Activated T-cell treated with anti-CD3 and anti-CD28 coated beads, Interleukin-2, amount 50 U/mL, for 4 hours (primary cell): ENCODE measurements around the gene SPATA6L. TPM values are rescaled to one million over a fixed set of nuclear protein-coding genes. Genes with fewer than 3 reads are reported as not detected.

Source experiments
- ATAC-seq, 2 donors: fragments of 200-7000 bp; cut with Tn5 transposase; one replicate each; pipeline ENCODE4 v1.10.0; 2021
- DNase-seq: peaks from one replicate; pipeline ENCODE4 v3.0.0-alpha.2; 2020
- H3K27me3 Mint-ChIP-seq: one replicate; pipeline ENCODE4 v1.8.0; 2021; ENCODE audit warnings: low read depth, mixed read lengths
- H3K36me3 Mint-ChIP-seq: one replicate; pipeline ENCODE4 v1.8.0; 2022; ENCODE audit warnings: mixed read lengths; ENCODE audit not compliant: insufficient read depth
- H3K4me1 Mint-ChIP-seq: one replicate; pipeline ENCODE4 v1.8.0; 2021; ENCODE audit warnings: low read depth, mixed read lengths
- H3K4me3 Mint-ChIP-seq: one replicate; pipeline ENCODE4 v1.8.0; 2021; ENCODE audit warnings: mild to moderate bottlenecking, moderate library complexity, mixed read lengths
- H3K9me3 Mint-ChIP-seq: one replicate; pipeline ENCODE4 v1.8.0; 2021; ENCODE audit warnings: mixed read lengths
- total RNA-seq, 3 donors: library from RNA; stranded (reverse); gene quantifications; one replicate each; pipeline ENCODE4 v1.2.1, GENCODE V29; 2021

Gene SPATA6L, protein sequence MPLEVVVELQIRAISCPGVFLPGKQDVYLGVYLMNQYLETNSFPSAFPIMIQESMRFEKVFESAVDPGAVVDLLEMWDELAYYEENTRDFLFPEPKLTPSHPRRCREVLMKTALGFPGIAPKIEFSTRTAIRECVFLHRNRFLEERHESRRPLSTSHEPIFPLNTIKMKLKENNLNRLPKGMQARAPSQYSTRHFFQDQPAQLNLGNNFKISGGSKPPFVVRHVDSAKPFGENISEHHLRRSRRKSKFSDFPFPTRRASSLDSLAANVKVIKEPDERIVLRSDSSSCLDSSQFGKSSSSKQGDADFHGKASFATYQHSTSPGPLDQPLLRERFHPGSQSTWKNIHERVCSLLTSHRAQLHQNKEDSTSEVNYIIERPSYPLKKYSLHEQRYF
- under 1 TPM in 2 of 3 donors, not detected in 1; 0.30 to 0.50 TPM for total RNA-seq

DNA sequence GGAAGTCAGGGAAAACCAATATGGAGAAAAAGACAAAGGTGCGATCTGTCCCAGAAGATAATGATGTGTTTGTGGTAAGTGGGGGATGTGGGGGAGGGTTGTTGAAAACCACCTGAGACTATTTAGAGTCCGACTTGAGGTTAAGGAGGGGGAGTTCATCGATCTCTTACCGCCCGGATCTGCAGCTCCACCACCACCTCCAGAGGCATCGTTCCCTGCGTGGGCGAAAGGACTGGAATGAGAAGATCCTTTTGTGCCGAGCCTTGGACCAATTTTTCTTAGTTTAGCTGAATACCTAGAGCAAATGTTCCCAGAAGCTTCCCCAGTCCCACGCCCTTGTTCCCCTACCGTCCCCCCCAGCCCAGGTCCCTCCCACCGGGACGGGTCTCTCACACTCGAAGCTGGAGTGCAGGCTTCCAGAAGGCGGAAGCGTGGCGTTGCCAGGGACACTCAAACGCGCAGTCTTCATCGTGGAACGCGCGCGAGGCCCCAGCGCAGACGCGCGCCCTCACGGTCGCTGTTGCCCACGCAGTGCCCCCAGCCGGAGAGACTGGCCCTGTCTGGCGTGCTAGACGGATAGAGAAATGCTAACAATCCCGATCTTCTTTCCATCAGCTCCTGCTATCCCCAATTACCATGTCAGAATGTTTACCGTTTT lies at the start of gene SPATA6L:
Gene SPATA6L, minus strand, starts transcription at position 439 of the 658 bp plus-strand sequence. Its CDS starts 230 bp downstream, at position 209.
- ATAC-seq (peak; percentile 35 to 50), DNase-seq (peak; percentile 11)
- Mint-ChIP-seq H3K9me3 (no peaks in the 10 kb centered on the region), H3K4me3 (peak within 1 kb of the TSS; percentile 76), H3K27me3 (no peaks in the 10 kb centered on the region), H3K4me1 (peaks cover 71% of the 10 kb centered on the region), H3K36me3 (no peaks in the 10 kb centered on the region)

DNA sequence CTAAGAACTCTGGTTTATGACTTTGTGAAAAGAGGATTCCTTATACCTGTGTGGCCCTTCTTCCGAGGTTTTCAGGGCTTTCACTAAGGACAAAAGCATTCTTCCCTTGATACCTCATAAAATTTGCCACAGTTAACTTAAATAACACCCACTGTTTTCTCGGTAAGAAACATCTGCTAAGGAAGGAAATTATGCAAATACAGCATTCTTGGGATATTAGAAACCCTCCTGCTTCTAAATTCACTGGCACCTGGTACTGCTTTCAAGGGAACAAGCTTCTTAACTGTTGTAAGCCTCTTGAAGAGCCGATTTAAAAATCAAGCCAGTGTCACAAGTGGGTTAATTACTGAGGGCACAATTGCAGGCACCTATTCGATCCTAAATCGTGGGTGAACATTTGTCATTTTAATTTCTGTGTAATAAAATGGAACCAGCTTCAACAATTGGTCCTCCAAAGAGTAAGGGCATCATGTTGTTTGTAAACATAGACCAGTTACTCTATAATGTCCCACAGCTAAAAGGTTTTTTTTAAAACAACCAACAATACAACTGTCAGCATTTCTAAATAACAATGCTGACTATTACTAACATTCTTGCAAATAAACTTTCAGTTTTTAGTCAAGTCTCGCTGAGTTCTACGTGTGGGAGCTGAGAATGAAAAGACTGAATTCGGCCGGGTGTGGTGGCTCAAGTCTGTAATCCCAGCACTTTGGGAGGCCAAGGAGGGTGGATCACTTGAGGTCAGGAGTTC lies 48.2 kb upstream of the SPATA6L start:
- Mint-ChIP-seq H3K4me3 (no peak overlapping the region), H3K27me3 (no peaks in the 10 kb centered on the region), H3K4me1 (peaks cover under 1% of the 10 kb centered on the region), H3K36me3 (peaks cover 22% of the 10 kb centered on the region), H3K9me3 (peaks cover 5% of the 10 kb centered on the region)
- DNase-seq (no peak), ATAC-seq (no peak)

DNA sequence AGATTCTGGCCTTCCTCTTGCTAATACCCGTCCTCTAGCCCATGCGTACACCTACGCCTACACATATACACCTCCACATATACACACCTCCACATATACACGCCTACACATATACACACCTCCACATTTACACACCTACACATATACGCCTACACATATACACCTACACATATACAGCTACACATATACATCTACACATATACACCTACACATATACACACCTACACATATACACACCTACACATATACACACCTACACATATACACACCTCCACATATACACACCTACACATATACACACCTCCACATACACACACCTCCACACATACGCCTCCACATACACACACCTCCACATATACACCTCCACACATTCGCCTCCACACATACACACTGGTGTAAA lies 47.6 kb upstream of the SPATA6L start:
- ATAC-seq (no peak), DNase-seq (no peak)
- peaks cover 5% of the 10 kb centered on the region for H3K9me3 Mint-ChIP-seq
- peaks cover 28% of the 10 kb centered on the region for H3K36me3 Mint-ChIP-seq
- peaks cover 4% of the 10 kb centered on the region for H3K4me1 Mint-ChIP-seq
- H3K27me3 Mint-ChIP-seq, result no peaks in the 10 kb centered on the region
- no peak overlapping the region for H3K4me3 Mint-ChIP-seq

DNA sequence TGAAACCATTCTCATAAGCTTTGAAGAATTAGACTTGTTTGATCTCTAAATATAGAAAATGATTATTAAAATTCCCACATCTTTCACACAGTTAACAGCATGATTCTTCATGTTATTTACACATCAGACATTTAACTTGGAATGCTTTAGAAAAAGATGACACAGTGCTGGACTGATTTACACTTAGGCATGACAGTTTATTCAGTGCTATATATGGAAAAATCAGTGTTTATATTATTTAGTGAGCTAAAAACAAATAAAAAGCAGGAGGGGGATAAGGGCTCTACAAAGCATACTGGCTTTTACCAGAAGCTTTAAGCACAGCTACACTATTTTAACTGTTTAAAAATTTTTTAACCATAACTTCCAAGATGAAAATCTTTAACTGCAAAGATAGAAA lies 43.1 kb upstream of the SPATA6L start:
- ATAC-seq (no peak), DNase-seq (no peak)
- Mint-ChIP-seq H3K4me1 (peaks cover 9% of the 10 kb centered on the region), H3K4me3 (no peak overlapping the region), H3K9me3 (peaks cover 5% of the 10 kb centered on the region), H3K27me3 (no peaks in the 10 kb centered on the region), H3K36me3 (peaks cover 26% of the 10 kb centered on the region)

DNA sequence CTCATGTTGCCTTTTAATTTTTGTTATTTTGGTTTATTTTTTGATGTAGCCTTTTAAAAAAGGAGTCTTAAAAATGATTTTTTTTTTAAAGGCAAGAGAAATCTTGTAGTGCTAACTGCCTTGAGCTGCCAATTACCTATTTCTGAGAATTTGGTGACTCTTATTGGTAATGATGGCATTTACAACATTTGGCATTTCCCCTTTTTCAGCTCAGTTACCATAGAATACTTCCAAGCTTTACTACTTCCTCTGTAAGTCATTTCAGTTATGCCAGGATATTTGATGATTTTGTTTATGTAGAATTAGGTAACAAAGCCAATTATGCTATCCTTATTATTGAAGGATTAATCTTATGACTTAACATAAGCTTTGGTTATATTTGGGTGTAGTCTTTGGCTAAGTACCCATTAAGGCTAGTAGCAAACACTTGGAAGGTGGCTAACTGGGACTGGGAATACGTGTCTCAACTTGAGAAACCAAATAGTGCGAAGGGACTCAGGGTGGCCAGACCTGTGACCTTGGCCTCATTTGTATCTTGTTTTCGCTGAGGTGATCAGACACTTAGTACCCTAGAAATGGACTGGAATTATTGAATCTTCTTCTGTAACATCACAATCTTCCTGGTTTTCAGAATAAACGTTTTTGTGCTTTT lies 40.8 kb upstream of the SPATA6L start:
- Mint-ChIP-seq H3K4me3 (no peak overlapping the region), H3K36me3 (peaks cover 35% of the 10 kb centered on the region), H3K27me3 (no peaks in the 10 kb centered on the region), H3K9me3 (no peaks in the 10 kb centered on the region), H3K4me1 (peaks cover 16% of the 10 kb centered on the region)
- DNase-seq (no peak), ATAC-seq (no peak)

DNA sequence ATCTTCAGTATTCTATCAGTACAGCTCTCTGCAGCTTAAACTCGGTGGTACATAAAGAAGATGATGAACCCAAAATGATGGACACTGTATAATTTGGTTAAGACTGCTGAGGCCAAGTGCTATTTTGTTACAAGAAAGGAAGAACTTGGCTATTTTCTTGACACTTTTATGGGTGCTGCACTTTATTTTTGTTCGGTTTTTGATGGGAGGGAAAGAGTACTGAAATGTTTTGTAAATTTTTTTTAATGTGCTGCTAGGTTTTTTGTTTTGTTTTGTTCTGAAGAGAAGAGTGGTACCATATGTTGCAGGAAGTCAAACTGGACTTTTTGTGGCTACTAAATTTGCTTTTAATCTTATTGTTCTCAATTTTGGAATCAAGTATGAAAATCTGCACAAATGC lies 39.7 kb upstream of the SPATA6L start:
- Mint-ChIP-seq H3K4me3 (no peak overlapping the region), H3K4me1 (peaks cover 21% of the 10 kb centered on the region), H3K36me3 (peaks cover 40% of the 10 kb centered on the region), H3K9me3 (no peaks in the 10 kb centered on the region), H3K27me3 (no peaks in the 10 kb centered on the region)
- DNase-seq (no peak), ATAC-seq (no peak)

DNA sequence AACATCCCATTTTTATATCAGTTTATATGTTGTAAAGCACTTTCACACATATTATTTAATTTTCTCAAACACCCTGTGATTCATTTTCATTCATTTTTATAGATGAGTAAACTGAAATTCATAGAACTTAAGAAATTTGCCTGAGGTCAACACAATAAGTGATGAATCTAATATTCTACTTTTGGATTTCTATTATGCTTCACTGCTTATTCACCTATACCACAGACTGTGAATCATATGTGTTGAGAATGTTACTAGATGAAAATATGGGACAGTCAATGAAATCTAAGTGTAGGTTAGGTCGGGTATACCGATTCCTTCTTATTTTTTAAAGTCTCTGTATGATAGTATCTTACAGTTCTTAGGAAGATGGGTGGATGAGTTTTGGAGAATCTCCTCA lies 37.8 kb upstream of the SPATA6L start:
- H3K4me1 Mint-ChIP-seq, result peaks cover 19% of the 10 kb centered on the region
- H3K27me3 Mint-ChIP-seq, result no peaks in the 10 kb centered on the region
- no peaks in the 10 kb centered on the region for H3K9me3 Mint-ChIP-seq
- H3K4me3 Mint-ChIP-seq, result no peak overlapping the region
- no peak for DNase-seq
- peaks cover 40% of the 10 kb centered on the region for H3K36me3 Mint-ChIP-seq
- peak; percentile 78 to 86 for ATAC-seq

DNA sequence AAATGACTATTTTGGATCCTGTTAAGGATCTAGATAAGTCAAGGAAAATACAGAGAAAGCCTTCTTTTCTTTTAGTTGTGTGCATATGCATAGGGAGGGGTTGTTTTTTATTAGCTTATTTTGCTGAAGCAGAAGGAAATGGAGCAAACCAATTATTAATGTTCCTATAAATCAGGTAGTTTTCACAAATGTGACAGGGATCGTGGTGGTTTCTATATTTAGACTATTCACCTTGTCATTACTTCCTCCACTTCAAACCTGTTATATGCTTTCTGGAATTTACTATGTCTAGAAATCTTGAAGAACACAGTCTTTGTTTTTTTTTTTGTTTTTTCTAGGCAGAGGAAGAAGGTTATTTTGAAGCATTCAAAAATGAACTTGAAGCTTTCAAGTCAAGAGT lies 35.2 kb upstream of the SPATA6L start:
- DNase-seq (no peak), ATAC-seq (no peak)
- no peaks in the 10 kb centered on the region for H3K9me3 Mint-ChIP-seq
- H3K4me1 Mint-ChIP-seq, result peaks cover 23% of the 10 kb centered on the region
- H3K27me3 Mint-ChIP-seq, result no peaks in the 10 kb centered on the region
- H3K36me3 Mint-ChIP-seq, result peaks cover 33% of the 10 kb centered on the region
- no peak overlapping the region for H3K4me3 Mint-ChIP-seq

DNA sequence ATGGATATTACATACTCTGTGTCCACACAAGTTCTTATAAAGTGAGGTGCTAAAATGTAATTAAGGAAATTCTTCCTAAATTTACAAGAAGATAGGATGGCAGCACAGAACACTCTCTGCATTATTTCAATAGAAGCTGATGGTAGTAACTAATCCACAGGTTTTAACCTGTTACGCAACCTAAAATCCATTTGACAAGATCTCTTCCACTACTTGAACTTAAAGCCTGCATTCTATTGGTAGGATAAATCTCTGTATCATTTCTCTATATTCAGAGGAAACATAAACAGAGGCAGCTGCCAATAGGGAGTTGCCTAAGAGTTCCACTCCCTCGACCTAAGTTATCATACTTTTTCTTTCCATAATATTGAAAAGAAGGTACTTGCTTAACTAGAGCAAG lies 34.7 kb upstream of the SPATA6L start:
- H3K4me1 Mint-ChIP-seq, result peaks cover 24% of the 10 kb centered on the region
- no peaks in the 10 kb centered on the region for H3K27me3 Mint-ChIP-seq
- no peaks in the 10 kb centered on the region for H3K9me3 Mint-ChIP-seq
- ATAC-seq, result no peak
- no peak for DNase-seq
- peaks cover 32% of the 10 kb centered on the region for H3K36me3 Mint-ChIP-seq
- no peak overlapping the region for H3K4me3 Mint-ChIP-seq

DNA sequence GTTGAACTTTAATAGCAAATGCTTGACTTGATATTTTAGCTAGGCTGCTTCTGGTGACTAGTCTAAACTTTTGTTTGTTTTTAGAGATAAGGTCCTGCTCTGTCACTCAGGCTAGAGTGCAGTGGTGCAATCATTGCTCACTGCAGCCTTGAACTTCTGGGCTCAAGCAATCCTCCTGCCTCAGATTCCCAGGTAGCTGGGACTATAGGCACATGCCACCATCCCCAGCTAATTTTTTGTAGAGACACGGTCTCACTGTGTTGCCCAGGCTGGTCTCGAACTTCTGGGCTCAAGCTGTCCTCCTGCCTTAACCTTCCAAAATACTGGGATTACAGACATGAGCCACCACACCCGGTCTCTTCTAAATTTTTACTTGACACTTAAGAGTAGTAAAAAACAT lies 33.8 kb upstream of the SPATA6L start:
- Mint-ChIP-seq H3K9me3 (no peaks in the 10 kb centered on the region), H3K4me3 (no peak overlapping the region), H3K4me1 (peaks cover 22% of the 10 kb centered on the region), H3K27me3 (no peaks in the 10 kb centered on the region), H3K36me3 (peaks cover 31% of the 10 kb centered on the region)
- DNase-seq (no peak), ATAC-seq (no peak)

DNA sequence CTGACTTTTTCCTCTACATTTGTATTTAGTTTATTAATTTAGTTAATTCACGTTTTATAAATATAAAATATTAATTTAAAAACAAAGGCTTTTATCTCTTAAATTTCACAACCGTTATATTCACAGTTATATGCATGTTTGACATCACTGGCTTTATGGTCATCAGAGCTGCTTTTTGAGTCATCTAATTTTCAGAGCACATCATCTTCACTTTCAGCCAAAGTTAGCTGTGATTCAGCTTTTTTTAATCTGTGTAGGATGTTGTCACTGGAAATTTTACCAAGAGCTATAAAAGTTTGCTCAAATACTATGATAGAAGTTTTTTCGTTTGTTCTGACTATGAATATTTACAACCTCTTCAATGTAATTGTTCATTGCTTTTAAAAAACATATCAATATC lies 25.5 kb upstream of the SPATA6L start:
- H3K9me3 Mint-ChIP-seq, result no peaks in the 10 kb centered on the region
- H3K4me3 Mint-ChIP-seq, result no peak overlapping the region
- peaks cover 32% of the 10 kb centered on the region for H3K4me1 Mint-ChIP-seq
- H3K27me3 Mint-ChIP-seq, result no peaks in the 10 kb centered on the region
- DNase-seq (no peak), ATAC-seq (peak; percentile 28 to 45)
- peaks cover 33% of the 10 kb centered on the region for H3K36me3 Mint-ChIP-seq

DNA sequence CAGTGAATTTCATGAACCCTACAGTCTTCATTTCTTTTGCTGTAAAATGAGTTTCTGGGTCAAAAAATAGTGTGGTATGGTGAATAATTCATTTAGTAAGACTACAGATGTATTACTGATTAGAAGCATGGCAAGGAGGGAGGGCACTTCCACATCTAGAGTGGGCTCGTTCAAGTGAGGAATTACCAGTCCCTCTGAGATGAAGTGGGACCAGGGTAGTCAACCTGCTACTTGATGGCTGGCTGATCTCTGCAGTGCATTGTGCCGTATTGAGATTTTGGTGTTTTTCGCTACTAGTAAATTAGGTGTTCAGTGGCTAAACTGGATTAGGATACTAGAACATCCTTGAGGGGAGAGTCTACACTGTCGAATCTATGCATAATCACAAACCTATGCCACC lies 23.9 kb upstream of the SPATA6L start:
- H3K4me1 Mint-ChIP-seq, result peaks cover 40% of the 10 kb centered on the region
- H3K27me3 Mint-ChIP-seq, result no peaks in the 10 kb centered on the region
- peak overlapping the region; percentile 26 for H3K4me3 Mint-ChIP-seq
- H3K36me3 Mint-ChIP-seq, result peaks cover 40% of the 10 kb centered on the region
- ATAC-seq (peak; percentile 29 to 39), DNase-seq (no peak)
- H3K9me3 Mint-ChIP-seq, result no peaks in the 10 kb centered on the region

DNA sequence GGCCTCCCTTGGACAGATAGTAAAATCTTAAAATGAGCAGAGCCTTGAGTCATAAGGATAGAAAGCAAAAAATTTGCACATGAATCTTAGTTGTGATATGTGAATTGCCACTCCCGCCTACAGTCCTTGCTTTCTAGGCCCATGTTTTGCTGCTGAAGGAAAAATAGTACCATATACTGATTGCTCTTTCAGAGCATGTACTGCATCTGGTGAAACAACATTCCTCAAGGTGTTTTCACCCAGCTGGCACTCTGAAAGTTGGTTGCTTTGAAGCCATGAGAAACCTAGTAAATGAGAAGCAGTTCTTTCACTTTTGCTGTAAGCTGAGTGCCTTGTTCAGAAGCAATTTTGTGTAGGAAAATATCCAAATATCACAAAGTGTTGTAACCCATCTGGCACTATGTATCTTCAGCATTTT lies 23.4 kb upstream of the SPATA6L start:
- no peak for DNase-seq
- H3K9me3 Mint-ChIP-seq, result no peaks in the 10 kb centered on the region
- peak; percentile 89 to 91 for ATAC-seq
- H3K36me3 Mint-ChIP-seq, result peaks cover 44% of the 10 kb centered on the region
- no peaks in the 10 kb centered on the region for H3K27me3 Mint-ChIP-seq
- H3K4me1 Mint-ChIP-seq, result peaks cover 44% of the 10 kb centered on the region
- peak overlapping the region; percentile 26 for H3K4me3 Mint-ChIP-seq

DNA sequence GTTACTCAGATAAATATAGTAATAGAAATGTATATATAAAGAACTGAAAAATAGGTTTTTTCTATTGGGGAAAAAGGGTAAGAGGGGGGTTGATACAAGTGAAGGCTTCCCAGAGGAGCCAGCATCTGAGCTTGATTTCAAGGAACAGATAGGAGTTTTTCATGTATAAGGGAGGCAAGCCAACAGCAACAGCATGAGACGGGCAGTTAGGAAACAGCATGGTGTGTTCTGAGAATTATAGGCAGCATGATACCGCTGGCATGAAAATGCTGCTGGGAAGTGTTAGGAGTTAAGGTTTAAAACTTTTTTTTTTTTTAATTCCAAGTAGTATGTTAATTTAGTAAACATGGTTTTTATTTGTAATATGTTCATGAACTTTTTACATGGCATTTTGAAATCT lies 22.7 kb upstream of the SPATA6L start:
- no peaks in the 10 kb centered on the region for H3K27me3 Mint-ChIP-seq
- H3K4me1 Mint-ChIP-seq, result peaks cover 50% of the 10 kb centered on the region
- ATAC-seq (no peak), DNase-seq (no peak)
- no peaks in the 10 kb centered on the region for H3K9me3 Mint-ChIP-seq
- peaks cover 44% of the 10 kb centered on the region for H3K36me3 Mint-ChIP-seq
- H3K4me3 Mint-ChIP-seq, result no peak overlapping the region
